Activated CD4-positive, alpha-beta T cell treated with anti-CD3 and anti-CD28 coated beads for 48 hours (primary cell): ENCODE data around the gene FMO4.
A peak's percentile ranks its signal among the peaks of the same experiment; 100 is the strongest.
"Not testable (repeated sequence)": the region's sequence is repeated elsewhere in the genome, so short reads cannot be mapped to it uniquely, and the experiment has no call there.

Experiments used
- DNase-seq: peaks from one replicate; pipeline ENCODE4 v3.0.0-alpha.2; 2020

The FMO4 gene, protein sequence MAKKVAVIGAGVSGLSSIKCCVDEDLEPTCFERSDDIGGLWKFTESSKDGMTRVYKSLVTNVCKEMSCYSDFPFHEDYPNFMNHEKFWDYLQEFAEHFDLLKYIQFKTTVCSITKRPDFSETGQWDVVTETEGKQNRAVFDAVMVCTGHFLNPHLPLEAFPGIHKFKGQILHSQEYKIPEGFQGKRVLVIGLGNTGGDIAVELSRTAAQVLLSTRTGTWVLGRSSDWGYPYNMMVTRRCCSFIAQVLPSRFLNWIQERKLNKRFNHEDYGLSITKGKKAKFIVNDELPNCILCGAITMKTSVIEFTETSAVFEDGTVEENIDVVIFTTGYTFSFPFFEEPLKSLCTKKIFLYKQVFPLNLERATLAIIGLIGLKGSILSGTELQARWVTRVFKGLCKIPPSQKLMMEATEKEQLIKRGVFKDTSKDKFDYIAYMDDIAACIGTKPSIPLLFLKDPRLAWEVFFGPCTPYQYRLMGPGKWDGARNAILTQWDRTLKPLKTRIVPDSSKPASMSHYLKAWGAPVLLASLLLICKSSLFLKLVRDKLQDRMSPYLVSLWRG

DNA sequence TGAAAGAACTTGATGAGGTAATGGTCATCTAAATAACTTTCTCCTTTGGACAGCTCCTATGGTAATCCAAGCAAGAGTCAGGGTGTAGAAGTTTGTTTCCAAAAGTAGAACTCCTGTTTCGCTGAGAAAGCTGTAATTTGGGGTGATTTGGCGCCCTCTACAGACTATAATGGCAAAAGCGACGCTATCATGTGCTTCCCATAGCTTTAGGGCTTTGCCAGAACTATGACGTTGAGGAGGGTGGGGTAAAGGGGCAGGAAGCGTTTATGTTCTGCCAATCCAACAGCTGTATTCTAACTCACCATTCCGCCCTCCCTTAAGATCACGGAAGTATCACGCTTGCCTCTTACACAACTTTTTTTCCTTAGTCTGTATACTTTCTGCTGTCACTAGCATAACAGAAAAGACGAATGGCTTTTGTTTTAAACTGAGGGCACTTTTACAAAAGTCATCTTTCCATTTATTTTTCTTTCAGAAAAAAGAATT is at the start of gene FMO4:
TSS of gene FMO4 (plus strand) at position 349 of the 486 bp plus-strand sequence. CDS start 5,643 bp downstream, outside the sequence.
- DNase-seq, result peak; percentile 85

DNA sequence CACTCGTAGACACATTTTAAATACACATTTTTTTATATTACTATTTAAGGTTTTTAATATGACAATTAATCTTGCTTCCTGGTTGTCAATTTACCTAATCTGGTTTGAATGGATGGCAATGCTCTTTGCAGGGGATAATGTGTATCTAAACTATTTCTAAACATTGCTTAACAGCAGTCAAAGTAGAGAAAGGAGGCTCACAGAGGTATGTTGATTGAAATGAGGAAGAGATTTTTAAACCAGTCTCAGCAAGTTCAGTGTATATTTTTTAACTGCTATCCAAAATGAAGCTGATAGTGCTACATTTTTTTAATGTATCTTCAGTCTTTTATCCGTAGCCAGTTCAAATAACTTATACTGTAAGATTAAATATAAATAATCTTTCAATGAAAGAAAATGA is 48.3 kb upstream of the FMO4 start:
- DNase-seq, result no peak

DNA sequence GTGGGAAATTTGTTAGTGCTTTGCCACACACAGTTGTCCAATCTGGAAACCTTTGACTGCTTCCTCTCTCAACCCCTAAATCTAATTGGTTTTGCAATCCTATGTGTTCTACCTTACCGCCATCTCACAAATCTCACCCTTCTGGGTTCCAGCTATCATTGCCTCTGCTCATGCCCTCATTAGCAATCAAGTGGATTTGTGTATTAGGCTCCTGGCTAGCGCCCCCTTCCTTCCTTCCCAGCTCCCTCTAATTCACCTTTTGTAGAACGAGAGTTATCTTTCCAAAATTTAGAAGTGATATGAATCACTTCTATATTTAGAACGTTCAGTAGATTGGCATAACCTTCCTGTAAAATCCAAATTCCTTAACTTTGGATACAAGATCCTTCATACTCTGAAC is 47.1 kb upstream of the FMO4 start:
- no peak for DNase-seq

DNA sequence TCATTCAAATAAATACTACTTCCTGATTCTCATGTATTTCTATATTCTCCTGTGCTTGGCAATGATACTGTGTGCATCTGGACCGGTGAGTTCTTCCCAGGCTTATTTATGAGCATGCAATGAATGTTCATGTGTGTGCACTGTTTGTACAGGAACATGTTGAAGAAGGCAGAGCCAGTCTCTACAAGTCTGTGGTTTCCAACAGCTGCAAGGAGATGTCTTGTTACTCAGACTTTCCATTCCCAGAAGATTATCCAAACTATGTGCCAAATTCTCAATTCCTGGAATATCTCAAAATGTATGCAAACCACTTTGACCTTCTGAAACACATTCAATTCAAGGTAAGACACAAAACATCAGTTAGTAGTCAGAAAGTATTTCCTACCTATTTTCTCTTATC is 46.6 kb upstream of the FMO4 start:
- DNase-seq, result no peak

DNA sequence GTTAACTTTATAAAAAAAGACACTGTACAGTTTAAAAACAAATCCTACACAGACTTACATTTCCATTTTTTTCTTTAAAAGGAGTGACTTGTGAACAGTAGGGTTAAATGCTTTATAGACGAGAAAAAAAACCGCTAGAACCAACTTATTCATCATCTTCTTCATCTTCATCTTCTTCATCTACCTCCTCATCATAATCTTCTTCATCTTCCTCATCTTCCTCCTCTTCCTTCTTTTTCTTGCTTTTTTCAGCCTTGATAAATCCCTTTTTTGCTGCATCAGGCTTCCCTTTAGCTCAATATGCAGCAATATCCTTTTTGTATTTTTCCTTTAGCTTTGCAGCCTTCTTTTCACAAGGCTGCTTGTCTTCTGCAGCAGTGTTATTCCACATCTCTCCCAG is 43.2 kb upstream of the FMO4 start:
- DNase-seq, result no peak

DNA sequence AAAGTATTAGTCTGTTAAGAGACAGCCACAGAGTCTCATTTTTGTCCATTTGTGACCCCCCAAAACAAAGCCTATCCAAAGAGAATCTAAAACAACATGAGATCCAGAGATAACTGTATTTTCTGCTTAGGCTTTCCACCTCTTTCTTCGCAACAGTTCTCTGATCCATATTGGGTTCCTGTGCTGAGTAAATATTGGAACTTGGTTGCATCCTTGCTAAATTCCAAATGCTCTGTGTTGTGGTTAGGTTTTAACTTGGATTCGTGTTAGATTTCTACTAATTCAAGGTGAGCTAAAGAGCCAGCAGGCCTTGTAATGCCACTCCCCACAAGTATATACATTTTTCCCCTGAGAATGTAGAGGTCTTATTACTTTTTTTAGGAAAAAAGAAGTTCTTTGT is 36.4 kb upstream of the FMO4 start:
- no peak for DNase-seq

DNA sequence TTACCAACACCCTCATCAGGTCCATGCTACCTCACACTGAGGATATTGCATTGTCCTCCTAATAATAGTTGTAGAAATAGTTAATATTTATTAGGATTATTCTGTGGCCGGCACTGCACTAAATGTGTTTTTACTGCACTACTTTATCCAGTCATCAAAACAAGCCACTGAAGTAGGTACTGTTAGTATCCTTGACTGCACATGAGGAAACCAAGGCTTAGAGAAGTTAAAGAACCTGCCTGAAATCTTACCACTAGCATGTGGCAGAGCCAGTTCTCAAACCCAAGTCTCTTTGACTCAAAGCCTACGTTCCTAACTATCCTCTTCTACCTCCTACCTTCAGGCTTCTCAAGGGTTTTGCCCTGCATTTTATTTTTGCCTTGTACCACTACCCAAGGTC is 34.7 kb upstream of the FMO4 start:
- DNase-seq, result no peak

DNA sequence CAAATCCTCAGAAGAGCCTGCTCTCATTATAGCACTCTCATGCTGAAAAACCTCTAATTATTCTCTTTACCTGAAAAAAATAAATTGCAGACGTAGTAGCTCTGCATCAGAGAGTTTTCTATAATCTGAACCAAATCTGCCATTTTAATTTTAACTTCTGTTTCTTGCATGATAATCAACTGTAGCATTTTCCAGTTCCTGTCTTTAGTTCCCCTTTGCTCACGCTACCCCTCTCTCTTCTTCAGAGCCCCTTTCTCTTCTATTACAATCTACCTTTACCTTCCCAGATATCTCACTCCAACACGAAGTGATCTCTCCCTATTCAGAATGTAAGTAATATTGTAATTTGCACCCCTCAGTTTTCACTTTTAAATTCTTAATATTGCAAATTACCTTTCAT is 34.3 kb upstream of the FMO4 start:
- DNase-seq, result no peak

DNA sequence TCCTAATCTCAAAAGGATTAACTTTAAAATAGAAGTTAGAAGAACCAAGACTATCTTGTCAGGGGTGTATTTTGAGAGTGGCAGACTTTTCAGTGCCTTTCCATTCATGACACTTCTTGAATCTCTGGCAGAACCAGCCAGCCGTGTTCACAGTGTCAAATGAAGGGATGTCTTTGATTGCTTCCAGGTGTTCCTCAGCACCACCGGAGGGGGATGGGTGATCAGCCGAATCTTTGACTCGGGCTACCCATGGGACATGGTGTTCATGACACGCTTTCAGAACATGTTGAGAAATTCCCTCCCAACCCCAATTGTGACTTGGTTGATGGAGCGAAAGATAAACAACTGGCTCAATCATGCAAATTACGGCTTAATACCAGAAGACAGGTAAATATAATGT is 33.4 kb upstream of the FMO4 start:
- no peak for DNase-seq

DNA sequence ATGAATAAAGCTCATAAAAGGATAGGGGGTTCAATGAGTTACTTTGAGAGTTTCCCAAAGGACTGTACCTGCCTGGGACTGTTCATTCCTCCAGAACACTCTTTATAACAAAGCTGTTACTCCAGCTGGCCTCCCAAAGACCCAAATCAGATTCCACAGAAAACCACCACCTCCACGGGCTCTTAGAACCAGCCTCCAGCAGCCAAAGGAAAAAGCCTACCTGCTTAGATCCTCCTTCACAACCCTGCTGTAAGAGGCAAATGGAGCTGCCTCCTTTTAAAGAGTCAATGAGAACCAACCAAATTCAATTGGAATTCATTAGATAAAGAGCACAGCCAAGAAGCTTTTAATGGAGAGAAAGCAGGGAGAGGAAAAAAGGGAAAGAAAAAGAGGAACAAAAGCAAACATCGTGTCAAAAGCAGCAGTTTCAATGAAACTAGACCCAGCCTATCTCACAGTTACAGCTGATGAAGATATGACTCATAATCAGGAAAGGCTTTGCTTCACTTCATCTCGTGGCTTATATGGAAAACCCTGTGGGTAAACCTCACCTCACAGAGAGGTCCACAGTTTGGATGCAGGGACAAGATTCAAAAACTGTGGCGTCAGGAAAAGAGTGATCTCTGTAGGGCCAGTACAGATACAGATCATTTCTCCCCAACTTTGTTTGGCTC is 27.8 kb upstream of the FMO4 start:
- DNase-seq, result no peak

DNA sequence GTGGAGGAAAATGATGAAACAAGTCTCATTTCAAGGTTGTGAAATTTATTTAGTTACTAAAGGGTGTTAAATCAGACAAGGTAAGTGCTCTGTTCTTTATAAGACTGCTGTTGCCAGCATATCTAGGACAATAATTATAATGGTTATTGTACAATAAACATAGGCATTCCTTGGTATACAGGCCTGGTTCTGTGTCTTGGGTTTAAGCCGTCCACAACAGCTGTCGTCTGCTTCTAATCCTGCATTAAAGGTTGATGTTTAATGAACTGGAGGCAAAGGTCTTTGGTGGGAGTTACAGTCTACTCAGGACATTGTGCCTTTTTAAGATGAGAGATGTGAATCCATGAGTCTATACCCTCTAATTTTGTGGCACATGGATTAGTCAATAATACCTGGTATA is 23.4 kb upstream of the FMO4 start:
- no peak for DNase-seq

DNA sequence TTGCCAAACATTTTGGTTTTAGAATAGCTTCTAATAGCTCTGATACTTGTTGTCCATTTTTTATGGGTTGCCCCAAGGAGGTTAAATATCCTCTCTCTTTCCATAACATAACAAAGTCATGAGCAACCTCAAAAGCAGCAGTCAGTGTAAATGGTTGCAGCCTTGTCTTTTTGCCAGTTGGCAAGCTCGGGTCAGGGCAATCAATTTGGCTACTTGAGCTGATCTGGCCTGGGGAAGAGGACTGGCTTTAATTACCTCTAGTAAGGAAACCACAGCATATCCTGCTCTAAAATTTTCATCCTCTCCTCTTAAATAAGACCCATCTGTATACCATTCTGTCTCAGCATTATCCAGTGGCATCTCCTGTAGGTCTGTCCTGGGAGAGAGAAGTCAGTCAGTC is 21.2 kb upstream of the FMO4 start:
- no peak for DNase-seq

DNA sequence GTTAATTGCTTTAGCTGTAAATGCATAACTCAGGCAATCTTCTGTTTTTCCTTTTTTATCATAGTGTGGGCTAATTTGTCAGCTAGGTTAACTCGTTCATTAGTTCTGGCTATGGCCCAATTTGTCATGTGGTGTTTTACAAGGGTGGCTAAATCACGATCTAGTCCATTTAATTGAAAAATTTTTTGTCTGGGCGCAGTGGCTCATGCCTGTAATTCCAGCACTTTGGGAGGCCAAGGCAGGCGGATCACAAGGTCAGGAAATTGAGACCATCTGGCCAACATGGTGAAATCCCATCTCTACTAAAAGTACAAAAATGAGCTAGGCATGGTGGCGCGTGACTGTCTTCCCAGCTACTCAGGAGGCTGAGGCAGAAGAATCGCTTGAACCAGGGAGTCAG is 18.6 kb upstream of the FMO4 start:
- DNase-seq, result not testable (repeated sequence)

DNA sequence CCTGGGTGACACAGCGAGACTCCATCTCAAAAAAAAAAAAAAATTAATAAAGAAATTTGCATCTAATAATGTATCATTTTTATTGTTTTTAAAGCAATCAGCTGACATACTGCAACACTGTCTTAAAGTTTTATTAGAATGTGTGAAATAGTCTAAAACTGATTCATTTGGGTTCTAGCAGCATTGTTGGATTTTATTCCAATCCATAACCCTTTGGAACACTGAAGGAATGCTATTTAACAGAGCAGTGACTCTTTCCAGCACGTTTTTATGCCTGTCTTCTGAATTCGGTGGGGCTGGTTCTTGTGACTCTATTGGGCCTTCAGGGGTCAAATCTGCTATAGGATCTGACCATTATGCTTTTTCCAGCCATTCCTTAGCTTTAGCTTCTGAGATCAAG is 18.2 kb upstream of the FMO4 start:
- no peak for DNase-seq

DNA sequence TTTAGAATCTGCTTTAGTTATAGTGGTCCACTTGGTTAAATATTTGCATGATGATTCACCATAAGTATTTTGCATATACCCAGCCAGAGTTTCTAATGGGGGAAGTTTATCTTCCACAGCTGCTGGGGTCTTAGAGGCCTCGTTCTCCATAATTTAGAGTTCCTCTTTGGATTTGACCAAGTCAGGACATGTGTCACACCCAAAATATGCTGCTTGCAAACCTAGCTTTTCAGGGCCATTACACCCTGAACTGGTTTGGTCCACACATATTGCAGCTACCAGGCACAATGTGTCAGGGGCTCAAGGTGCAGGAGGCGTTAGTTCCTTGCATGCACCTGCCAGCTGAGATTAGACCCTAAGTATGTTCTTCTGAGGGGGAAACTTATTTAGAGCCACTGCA is 17.1 kb upstream of the FMO4 start:
- no peak for DNase-seq

DNA sequence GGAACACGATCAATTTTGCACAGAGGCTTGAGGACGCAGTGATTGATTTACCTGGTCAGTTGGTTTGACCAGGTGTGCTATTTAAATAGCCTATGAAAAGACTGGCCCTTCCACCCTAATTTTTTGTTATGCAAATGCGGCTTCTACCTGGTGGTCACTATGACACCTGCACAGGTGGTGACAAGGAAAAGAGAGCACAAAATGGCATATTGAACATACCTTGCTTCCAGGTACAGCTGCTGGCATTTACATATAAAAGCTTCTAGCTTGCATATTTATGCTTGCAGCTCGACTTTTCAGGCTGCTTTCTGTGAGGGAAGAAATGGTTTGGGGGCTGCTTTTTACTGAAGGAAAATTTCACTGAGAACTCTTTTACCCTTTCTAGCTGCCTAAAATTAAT is 15.3 kb upstream of the FMO4 start:
- DNase-seq, result no peak

DNA sequence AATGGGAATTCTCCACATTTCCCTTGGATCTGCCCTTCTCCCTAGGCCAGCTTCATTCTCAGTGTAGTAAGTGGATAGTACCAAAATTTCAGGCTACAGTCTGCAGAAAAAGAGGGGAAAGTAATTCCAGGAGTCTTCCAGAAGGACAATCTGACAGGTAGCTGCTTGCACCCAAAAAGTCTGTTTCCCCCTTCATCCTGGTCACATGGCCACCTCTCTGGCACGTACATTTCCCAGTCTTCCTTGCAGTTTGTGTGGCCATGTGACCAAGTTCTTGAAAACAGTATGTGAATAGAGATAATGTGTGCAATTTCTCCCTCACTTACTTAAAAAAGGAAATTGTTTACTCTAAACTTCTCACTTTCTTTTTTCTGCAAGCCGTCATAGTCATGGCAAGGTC is 14.6 kb upstream of the FMO4 start:
- DNase-seq, result no peak

DNA sequence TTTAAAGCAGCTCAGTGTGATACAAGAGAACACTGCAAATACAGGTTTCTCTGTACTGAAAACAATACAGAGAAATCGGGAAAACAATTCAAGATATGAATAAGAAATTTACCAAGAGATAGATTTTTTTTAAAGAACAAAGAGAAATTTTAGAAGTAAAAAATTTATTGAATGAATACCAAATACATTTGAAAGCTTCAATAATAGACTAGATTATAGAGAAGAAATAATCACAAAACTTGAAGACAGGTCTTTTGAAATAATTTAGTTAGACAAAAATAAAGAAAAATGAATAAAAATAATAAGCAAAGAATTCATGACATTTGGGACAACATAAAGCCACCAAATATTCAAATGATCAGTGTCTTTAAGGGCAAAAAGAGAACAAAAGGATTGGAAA is 13.6 kb upstream of the FMO4 start:
- no peak for DNase-seq

DNA sequence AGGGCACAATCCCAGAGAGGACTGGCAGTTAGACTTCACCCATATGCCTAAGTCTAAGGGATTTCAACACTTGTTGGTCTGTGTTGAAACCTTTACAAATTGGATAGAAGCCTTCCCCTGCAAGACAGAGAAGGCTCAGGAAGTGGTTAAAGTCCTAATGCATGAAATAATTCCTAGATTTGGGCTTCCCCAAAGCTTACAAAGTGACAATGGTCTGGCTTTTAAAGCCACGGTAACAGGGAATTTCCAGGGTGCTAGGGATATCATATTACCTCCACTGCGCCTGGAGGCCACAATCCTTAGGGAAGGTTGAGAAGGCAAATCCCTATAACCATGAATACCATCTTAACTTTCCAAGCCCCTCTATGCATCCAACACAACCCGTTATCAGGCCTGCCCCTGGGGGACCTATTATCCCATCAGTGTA is 3.3 kb upstream of the FMO4 start:
- no peak for DNase-seq

DNA sequence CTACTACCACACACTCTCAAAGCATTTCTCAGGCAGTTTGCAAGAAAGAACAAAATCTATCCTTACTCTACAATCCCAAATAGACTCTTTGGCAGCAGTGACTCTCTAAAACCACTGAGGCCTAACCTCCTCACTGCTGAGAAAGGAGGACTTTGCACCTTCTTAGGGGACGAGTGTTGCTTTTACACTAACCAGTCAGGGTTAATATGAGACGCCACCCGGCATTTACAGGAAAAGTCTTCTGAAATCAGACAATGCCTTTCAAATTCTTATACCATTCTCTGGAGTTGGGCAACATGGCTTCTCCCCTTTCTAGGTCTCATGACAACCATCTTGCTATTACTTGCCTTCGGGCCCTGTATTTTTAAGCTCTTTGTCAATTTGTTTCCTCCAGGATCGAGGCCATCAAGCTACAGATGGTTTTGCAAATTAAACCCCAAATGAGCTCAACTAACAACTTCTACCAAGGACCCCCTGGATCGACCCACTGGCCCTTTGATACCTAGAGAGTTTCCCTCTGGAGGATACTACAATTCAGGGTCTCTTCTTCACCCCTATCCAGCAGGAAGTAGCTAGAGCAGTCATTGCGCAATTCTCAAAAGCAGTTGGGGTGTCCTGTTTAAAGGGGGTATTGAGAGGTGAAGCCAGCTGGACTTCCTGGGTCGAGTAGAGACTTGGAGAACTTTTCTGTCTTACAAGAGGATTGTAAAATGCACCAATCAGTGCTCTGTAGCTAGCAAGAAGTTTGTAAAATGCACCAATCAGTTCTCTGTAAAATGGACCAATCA is 2.0 kb upstream of the FMO4 start:
- no peak for DNase-seq

DNA sequence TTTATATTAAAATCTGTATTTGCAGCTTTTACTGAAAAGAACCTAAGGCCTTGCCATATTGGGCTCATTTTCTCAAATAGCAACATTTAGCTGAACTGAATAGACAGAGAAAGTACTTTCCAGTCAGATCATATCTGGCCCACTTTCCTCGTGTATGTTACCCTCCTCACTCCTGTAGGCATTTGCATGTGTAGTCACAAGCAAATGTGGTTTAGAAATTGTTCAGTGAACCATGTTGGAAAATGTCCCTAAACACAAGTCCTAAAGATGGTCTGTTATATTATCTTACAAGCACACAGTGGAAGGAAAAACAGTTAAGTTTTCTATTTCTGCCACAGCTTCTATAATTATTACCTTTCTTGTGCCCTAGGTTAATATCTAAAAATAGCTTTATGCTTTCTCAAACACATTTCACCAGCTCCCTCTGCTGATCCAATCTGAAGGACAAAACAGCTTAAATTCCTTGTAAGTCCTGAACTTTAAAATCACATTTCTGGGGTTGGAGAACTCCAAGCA is 606 bp upstream of the FMO4 start:
- no peak for DNase-seq

DNA sequence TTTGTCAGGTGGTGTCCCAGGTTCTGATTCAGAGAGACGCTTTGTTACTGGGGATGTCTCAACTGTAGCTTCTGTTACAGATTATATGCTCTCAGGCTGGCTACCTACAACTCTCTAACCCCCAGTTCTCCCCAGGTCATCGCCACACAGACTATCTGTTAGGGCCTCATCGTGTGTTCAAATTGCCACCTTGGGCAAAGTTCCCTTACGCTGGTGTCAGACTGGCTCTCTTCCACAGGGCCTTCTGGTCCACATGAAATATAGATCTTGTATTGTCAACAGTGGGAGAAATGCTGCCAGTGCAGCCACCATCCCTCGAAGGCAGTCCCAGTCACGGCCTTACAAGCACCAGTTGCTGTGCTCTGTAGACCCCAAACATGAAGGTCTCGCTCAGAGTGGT is 15.3 kb downstream of the FMO4 start:
- DNase-seq, result no peak

DNA sequence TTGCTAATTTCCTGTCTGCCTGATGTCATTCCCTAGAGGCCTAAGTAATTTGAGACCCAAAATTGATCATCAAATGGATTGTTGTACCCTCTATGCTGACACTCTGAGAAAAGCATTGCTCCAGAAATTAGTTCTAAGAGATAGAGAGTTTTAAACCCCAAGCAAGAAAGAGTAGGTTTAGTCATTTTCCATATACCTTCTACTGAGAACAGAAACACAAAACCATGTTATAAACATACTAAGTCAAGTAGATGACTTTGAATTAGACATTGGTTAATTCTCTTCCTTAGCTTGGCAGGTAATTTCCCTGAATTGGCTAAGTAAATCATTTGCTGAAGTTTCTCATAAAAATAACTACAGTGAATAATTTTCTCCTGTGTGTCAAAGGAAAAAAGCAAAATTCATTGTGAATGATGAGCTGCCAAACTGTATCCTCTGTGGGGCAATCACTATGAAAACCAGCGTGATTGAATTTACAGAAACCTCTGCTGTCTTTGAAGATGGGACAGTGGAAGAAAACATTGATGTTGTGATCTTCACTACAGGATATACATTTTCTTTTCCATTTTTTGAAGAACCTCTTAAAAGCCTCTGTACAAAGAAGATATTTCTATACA is 20.1 kb downstream of the FMO4 start:
- no peak for DNase-seq
